GM12865 (cell line): ENCODE measurements around the gene HDAC10.

Experiments used
- DNase-seq: peaks from one replicate; pipeline ENCODE4 v3.0.0; 2010; ENCODE audit warnings: low read depth
- H3K4me3 ChIP-seq: 2 replicates; pipeline ENCODE4 v1.5.1; 2011; ENCODE audit warnings: mild to moderate bottlenecking, low read depth, low read length, control low read depth
- CTCF ChIP-seq: IDR thresholded peaks from 2 replicates; pipeline ENCODE4 v1.5.1; 2011; ENCODE audit warnings: low read length, control low read depth, low read depth, inconsistent platforms; ENCODE audit not compliant: insufficient read depth; ENCODE audit errors: missing control alignments

Gene HDAC10

GRCh38 chr22:50202130-50202666 is 48.9 kb downstream of the HDAC10 start:
- no peak for TF ChIP-seq CTCF
- H3K4me3 ChIP-seq = peak overlapping the region; percentile 85
- DNase-seq = no peak

- peak; percentile 38 for DNase-seq
- peak overlapping the region; percentile 85 for H3K4me3 ChIP-seq
- no peak for TF ChIP-seq CTCF
Measured at GRCh38 chr22:50201191-50202129, 49.6 kb downstream of the HDAC10 start.

- peak; percentile 95 for DNase-seq
- no peak for TF ChIP-seq CTCF
- H3K4me3 ChIP-seq = peak within 1 kb of the TSS; percentile 85
Measured at GRCh38 chr22:50200461-50201190, 50.4 kb downstream of the HDAC10 start, which contains the start of gene SELENOO. SELENOO (plus strand) TSS chr22:50201011; CDS start chr22:50201037, 26 bp downstream.

GRCh38 chr22:50199829-50200460 is 51.1 kb downstream of the HDAC10 start:
- H3K4me3 ChIP-seq = peak overlapping the region; percentile 78
- TF ChIP-seq CTCF = no peak
- no peak for DNase-seq

GRCh38 chr22:50199251-50199721 is 51.8 kb downstream of the HDAC10 start:
- no peak for TF ChIP-seq CTCF
- DNase-seq = no peak
- no peak overlapping the region for H3K4me3 ChIP-seq

GRCh38 chr22:50198624-50199017 is 52.4 kb downstream of the HDAC10 start:
- DNase-seq = no peak
- no peak for TF ChIP-seq CTCF
- no peak overlapping the region for H3K4me3 ChIP-seq
